H9 (cell line): ENCODE data around the gene AQP9. TPM values are rescaled to one million over a fixed set of nuclear protein-coding genes. Genes with fewer than 3 reads are reported as not detected.

Source experiments
- DNase-seq: peaks from one replicate; pipeline ENCODE4 v3.0.0-alpha.2; 2017
- H2AFZ ChIP-seq: one replicate; pipeline ENCODE4 v1.6.1; 2013; ENCODE audit warnings: mild to moderate bottlenecking, low read length, control low read depth, moderate library complexity
- H2AK5ac ChIP-seq: 2 replicates; pipeline ENCODE4 v1.6.1; 2013; ENCODE audit warnings: low read length, control low read depth, mixed read lengths; ENCODE audit not compliant: insufficient read length
- H2BK120ac ChIP-seq: one replicate; pipeline ENCODE4 v1.6.1; 2013; ENCODE audit warnings: low read depth, mild to moderate bottlenecking, low read length, control low read depth, inconsistent platforms; ENCODE audit not compliant: poor library complexity, severe bottlenecking
- H2BK12ac ChIP-seq: 2 replicates; pipeline ENCODE4 v1.6.1; 2013; ENCODE audit warnings: low read length, control low read depth, mixed read lengths, low read depth; ENCODE audit not compliant: insufficient read length
- H2BK15ac ChIP-seq: 2 replicates; pipeline ENCODE4 v1.6.1; 2013; ENCODE audit warnings: low read depth, low read length, control low read depth
- H2BK20ac ChIP-seq: one replicate; pipeline ENCODE4 v1.6.1; 2013; ENCODE audit warnings: low read depth, mild to moderate bottlenecking, low read length, control low read depth, inconsistent platforms; ENCODE audit not compliant: poor library complexity, severe bottlenecking
- H2BK5ac ChIP-seq: 2 replicates; pipeline ENCODE4 v1.6.1; 2013; ENCODE audit warnings: low read length, control low read depth, mixed read lengths; ENCODE audit not compliant: insufficient read length
- H3K14ac ChIP-seq: 2 replicates; pipeline ENCODE4 v1.6.1; 2013; ENCODE audit warnings: low read length, control low read depth; ENCODE audit not compliant: insufficient read depth
- H3K18ac ChIP-seq: 2 replicates; pipeline ENCODE4 v1.6.1; 2013; ENCODE audit warnings: low read depth, mild to moderate bottlenecking, mixed read lengths, low read length, control low read depth; ENCODE audit not compliant: insufficient read length
- H3K23ac ChIP-seq: 2 replicates; pipeline ENCODE4 v1.6.1; 2013; ENCODE audit warnings: low read length, control low read depth, mixed read lengths, low read depth; ENCODE audit not compliant: insufficient read length
- H3K23me2 ChIP-seq: 2 replicates; pipeline ENCODE4 v1.6.1; 2013; ENCODE audit warnings: low read depth, mild to moderate bottlenecking, mixed read lengths, low read length, control low read depth; ENCODE audit not compliant: insufficient read length, poor library complexity, severe bottlenecking
- H3K27ac ChIP-seq: 2 replicates; pipeline ENCODE4 v1.5.1; 2013; ENCODE audit warnings: low read length, control low read depth, mixed read lengths, low read depth; ENCODE audit not compliant: insufficient read length
- H3K27me3 ChIP-seq: 2 replicates; pipeline ENCODE4 v1.6.1; 2013; ENCODE audit warnings: low read length, control low read depth, inconsistent platforms; ENCODE audit not compliant: insufficient read depth
- H3K4ac ChIP-seq: 2 replicates; pipeline ENCODE4 v1.6.1; 2013; ENCODE audit warnings: low read depth, mild to moderate bottlenecking, control low read depth, inconsistent platforms, low read length, moderate library complexity
- H3K4me1 ChIP-seq: 2 replicates; pipeline ENCODE4 v1.6.1; 2013; ENCODE audit warnings: low read length, control low read depth, inconsistent platforms; ENCODE audit not compliant: insufficient read depth
- H3K4me2 ChIP-seq: 2 replicates; pipeline ENCODE4 v1.6.1; 2013; ENCODE audit warnings: low read length, control low read depth, mixed read lengths; ENCODE audit not compliant: insufficient read length, insufficient read depth
- H3K56ac ChIP-seq: 2 replicates; pipeline ENCODE4 v1.6.1; 2013; ENCODE audit warnings: low read depth, mild to moderate bottlenecking, mixed read lengths, low read length, control low read depth; ENCODE audit not compliant: insufficient read length
- H3K79me1 ChIP-seq: 2 replicates; pipeline ENCODE4 v1.6.1; 2013; ENCODE audit warnings: low read depth, mild to moderate bottlenecking, moderate library complexity, low read length, control low read depth, inconsistent platforms; ENCODE audit not compliant: insufficient read depth, poor library complexity, severe bottlenecking
- H3K79me2 ChIP-seq: 2 replicates; pipeline ENCODE4 v1.6.1; 2013; ENCODE audit warnings: low read length, control low read depth, inconsistent platforms; ENCODE audit not compliant: insufficient read depth
- H3K9ac ChIP-seq: 2 replicates; pipeline ENCODE4 v1.6.1; 2013; ENCODE audit warnings: low read length, control low read depth, mixed read lengths; ENCODE audit not compliant: insufficient read length; ENCODE audit errors: extremely low read depth
- H3K9me3 ChIP-seq: one replicate; pipeline ENCODE4 v1.6.1; 2013; ENCODE audit warnings: low read depth, low read length, inconsistent platforms; ENCODE audit not compliant: control insufficient read depth
- H3T11ph ChIP-seq: one replicate; pipeline ENCODE4 v1.6.1; 2013; ENCODE audit warnings: mild to moderate bottlenecking, low read length, control low read depth, inconsistent platforms
- H4K20me1 ChIP-seq: one replicate; pipeline ENCODE4 v1.6.1; 2013; ENCODE audit not compliant: control insufficient read depth, insufficient read length, insufficient read depth
- H4K5ac ChIP-seq: 2 replicates; pipeline ENCODE4 v1.6.1; 2013; ENCODE audit warnings: low read depth, mild to moderate bottlenecking, mixed read lengths, low read length, control low read depth; ENCODE audit not compliant: insufficient read length
- H4K8ac ChIP-seq: replicated peaks from 2 replicates; pipeline ENCODE4 v1.6.1; 2013; ENCODE audit warnings: low read length, control low read depth, mixed read lengths, low read depth; ENCODE audit not compliant: insufficient read length
- H4K91ac ChIP-seq: 2 replicates; pipeline ENCODE4 v1.6.1; 2013; ENCODE audit warnings: low read depth, mild to moderate bottlenecking, moderate library complexity, mixed read lengths, low read length, control low read depth; ENCODE audit not compliant: insufficient read length
- H3K27ac Mint-ChIP-seq, 3 experiments: 2 replicates in 2 of 3; 3 replicates in 1 of 3; pipeline ENCODE4 v1.8.0; 2020 to 2021; ENCODE audit warnings: mixed read lengths in 3 of 3, mild to moderate bottlenecking in 1 of 3, moderate library complexity in 1 of 3
- H3K27me3 Mint-ChIP-seq: 2 replicates; pipeline ENCODE4 v1.8.0; 2021; ENCODE audit warnings: low read depth, mild to moderate bottlenecking, moderate library complexity, mixed read lengths
- H3K36me3 Mint-ChIP-seq, 3 experiments: 2 replicates in 2 of 3; 3 replicates in 1 of 3; pipeline ENCODE4 v1.8.0; 2020 to 2021; ENCODE audit warnings: low read depth in 3 of 3, mixed read lengths in 3 of 3; ENCODE audit not compliant: insufficient read depth in 1 of 3
- H3K4me1 Mint-ChIP-seq, 2 experiments: 2 replicates each; pipeline ENCODE4 v1.8.0; 2020; ENCODE audit warnings: mixed read lengths in 2 of 2
- H3K4me3 Mint-ChIP-seq, 2 experiments: 2 replicates in 1 of 2; 3 replicates in 1 of 2; pipeline ENCODE4 v1.8.0; 2020 to 2021; ENCODE audit warnings: mild to moderate bottlenecking in 2 of 2, mixed read lengths in 2 of 2, moderate library complexity in 1 of 2
- H3K9me3 Mint-ChIP-seq, 2 experiments: 2 replicates in 1 of 2; 3 replicates in 1 of 2; pipeline ENCODE4 v1.8.0; 2020; ENCODE audit warnings: mild to moderate bottlenecking in 2 of 2, mixed read lengths in 2 of 2, moderate library complexity in 1 of 2
- CTCF ChIP-seq: fragments of 200-600 bp; sonication (generic); conservative IDR thresholded peaks from 3 replicates; pipeline ENCODE4 v1.8.0; 2021; ENCODE audit warnings: antibody characterized with exemption, mild to moderate bottlenecking
- WGBS: extraction: QIAGEN DNeasy Blood & Tissue Kit; methylation state at CpG from one replicate; pipeline ENCODE4 v1.1.7; 2013; ENCODE audit warnings: missing lambda C conversion rate, low lambda C conversion rate, mixed read lengths; ENCODE audit not compliant: insufficient read length; ENCODE audit errors: extremely low coverage; 5-methylcytosine and 5-hydroxymethylcytosine counted together
- total RNA-seq: library from RNA; stranded (reverse); gene quantifications from 2 replicates; pipeline ENCODE4 v1.2.1, GENCODE V29; 2021

Gene AQP9
- total RNA-seq, 1 experiment from 2014 or later = not detected

- Histone ChIP-seq H3T11ph (no peak overlapping the region), H4K20me1 (no peaks in the 10 kb centered on the region), H4K8ac (no peak overlapping the region), H2BK15ac (no peak overlapping the region), H3K4me1 (no peaks in the 10 kb centered on the region), H4K5ac (no peak overlapping the region), H2BK5ac (no peak overlapping the region), H3K18ac (no peak overlapping the region), H3K27me3 (no peaks in the 10 kb centered on the region), H2BK120ac (no peak overlapping the region), H3K23ac (no peak overlapping the region), H3K4ac (no peak overlapping the region), H3K14ac (no peak overlapping the region), H2AK5ac (no peak overlapping the region), H3K23me2 (no peaks in the 10 kb centered on the region), H3K9ac (no peak overlapping the region), H4K91ac (no peak overlapping the region), H2BK12ac (no peak overlapping the region), H2AFZ (no peak overlapping the region), H3K4me2 (no peak overlapping the region), H2BK20ac (no peak overlapping the region), H3K27ac (no peak overlapping the region), H3K79me2 (no peaks in the 10 kb centered on the region), H3K56ac (no peak overlapping the region), H3K79me1 (no peaks in the 10 kb centered on the region), H3K9me3 (no peaks in the 10 kb centered on the region)
- WGBS = no CpG with 5 or more reads among the region's 4 CpGs
- Mint-ChIP-seq H3K9me3 (no peaks in the 10 kb centered on the region), H3K4me3 (no peak overlapping the region), H3K36me3 (no peaks in the 10 kb centered on the region), H3K27ac (no peak overlapping the region), H3K27me3 (no peaks in the 10 kb centered on the region), H3K4me1 (no peaks in the 10 kb centered on the region)
- DNase-seq = no peak
- no peak for TF ChIP-seq CTCF
These were observed 10.7 kb downstream of the AQP9 start for GRCh38 chr15:58148633-58149445.
